GM12874 (cell line): ENCODE results near the gene CXCR6.

Experiments used
- TF ChIP-seq, protein P1 (sequence below): IDR thresholded peaks from 2 replicates; pipeline ENCODE4 v1.5.1; 2011; ENCODE audit warnings: low read depth, mild to moderate bottlenecking, control low read depth, low read length, moderate library complexity; ENCODE audit not compliant: insufficient read depth

CXCR6 gene

DNA sequence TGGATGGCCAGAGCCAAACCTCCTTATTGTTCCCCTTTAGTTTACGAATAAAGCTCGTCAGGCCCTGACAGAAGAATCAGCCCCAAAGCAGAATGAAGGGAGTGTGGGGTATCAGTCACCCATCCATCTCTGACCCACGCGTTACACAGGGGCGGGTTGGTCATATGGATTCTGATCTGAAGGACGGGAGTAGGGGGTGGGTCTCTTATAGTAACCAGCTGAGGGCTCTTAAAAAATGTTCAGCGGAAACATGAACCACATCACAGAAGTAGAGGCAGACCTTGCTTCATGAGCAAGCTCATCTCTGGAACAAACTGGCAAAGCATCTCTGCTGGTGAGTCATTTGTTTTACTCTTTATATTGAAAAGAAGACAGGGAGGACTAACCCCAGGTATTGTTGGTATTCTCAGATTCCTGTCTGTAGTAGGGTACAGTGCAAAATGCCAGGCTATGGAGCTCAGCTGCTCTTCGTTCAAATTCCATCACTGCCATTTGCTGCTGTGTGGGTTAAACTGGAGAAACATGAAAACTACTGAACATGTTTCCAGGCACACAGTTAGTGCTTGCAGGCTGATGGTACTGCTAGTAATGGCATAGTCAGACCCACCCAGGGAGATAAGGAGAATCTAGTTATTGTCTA, at the start of gene CXCR6:
TSS of gene CXCR6 (plus strand) at position 258 of the 640 bp plus-strand sequence. CDS start 3,018 bp downstream, outside the sequence.
- TF ChIP-seq, protein P1, sequence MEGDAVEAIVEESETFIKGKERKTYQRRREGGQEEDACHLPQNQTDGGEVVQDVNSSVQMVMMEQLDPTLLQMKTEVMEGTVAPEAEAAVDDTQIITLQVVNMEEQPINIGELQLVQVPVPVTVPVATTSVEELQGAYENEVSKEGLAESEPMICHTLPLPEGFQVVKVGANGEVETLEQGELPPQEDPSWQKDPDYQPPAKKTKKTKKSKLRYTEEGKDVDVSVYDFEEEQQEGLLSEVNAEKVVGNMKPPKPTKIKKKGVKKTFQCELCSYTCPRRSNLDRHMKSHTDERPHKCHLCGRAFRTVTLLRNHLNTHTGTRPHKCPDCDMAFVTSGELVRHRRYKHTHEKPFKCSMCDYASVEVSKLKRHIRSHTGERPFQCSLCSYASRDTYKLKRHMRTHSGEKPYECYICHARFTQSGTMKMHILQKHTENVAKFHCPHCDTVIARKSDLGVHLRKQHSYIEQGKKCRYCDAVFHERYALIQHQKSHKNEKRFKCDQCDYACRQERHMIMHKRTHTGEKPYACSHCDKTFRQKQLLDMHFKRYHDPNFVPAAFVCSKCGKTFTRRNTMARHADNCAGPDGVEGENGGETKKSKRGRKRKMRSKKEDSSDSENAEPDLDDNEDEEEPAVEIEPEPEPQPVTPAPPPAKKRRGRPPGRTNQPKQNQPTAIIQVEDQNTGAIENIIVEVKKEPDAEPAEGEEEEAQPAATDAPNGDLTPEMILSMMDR, result no peak

DNA sequence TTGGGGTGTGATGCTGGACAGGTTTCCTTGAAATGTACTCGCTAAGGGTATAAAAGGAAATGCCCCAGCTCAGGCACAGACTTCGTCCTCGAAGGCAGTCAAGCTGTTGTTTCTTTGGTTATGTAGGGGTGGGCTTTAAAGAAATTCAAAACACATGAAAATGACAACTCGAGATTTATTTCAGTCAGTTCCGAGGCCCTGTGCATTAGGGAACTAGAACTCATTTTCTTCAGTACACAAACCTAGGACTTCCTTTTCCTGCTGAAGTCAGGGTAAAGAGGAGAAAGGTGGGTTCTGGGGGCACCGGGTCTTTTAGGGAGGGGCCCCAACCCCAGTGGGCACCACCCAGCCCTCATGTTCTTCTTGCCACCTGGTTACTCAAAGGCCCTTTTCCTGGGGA, 49.2 kb upstream of the CXCR6 start:
- TF ChIP-seq, protein P1, result no peak

DNA sequence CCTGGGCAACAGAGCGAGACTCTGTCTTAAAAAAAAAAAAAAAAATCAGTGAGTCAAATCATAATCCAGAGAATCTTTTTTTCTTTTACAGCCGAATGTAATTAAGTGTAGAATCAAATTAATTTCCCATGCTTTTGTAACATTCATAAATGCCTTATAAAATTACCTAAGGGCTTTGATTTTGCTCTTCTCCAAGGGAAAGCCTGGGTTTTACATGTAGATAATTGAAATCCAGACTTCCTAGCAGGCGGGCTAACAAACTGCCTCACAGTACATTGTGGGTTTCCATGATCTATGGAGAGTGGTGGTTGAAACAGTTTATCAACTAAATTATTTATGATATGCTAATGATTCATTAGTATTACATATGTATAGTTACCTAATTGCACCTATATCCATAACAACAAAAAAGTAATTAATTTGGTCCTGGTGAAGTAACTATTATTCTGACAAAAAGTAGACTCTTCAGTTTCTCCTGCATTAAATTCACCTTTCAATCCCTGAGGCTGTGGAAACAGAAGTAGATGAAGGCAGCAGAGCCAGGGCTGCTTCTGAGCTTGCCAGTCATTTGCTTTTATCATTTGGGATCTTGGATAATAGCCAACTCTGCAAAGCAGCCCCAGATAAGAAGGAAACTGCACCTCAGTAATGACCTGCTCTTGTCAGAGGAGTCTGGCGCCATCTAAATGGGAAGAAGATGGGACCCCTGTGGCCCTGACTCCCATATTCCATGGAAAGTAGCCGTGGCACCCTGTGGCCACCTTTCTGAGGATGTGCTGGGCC, 47.4 kb upstream of the CXCR6 start:
- TF ChIP-seq, protein P1, result no peak

DNA sequence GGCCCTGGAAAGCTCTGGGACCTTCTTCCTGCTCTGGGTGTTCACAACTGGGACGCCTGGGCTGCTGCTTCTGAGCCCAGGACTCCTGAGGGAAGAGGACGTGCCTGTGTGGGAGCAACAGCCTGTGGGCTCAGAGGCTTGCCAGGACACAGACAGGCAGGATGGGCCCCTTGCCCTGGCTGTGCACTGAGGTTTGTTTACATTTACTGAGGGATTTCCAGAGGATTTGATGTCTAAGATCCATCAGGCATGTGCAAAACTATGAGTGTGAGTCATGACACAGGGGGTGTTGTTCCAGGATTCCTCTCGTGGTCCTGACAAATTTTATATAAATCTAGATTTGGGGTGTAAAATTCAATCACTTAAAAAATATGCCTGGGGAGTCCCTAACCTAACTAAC, 46.3 kb upstream of the CXCR6 start:
- TF ChIP-seq, protein P1, result no peak

DNA sequence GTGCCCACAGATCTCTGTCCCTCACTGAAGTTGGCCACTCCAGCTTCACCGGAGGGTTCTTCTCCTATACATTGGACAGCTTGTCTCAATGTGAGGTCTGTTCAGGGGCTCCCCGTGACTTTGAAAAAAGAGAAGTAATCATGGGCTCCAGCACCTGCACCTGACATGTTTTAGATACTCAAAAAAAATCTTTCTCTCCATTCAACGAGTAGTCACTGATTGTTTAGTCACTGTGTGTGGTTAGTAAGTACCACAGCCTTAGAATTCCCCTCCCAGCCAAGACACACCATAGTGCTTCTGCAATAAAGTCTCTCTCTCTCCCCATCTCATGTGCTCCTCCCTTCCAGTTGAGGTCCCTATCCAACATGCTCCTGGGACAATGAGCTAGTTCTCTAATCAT, 38.3 kb upstream of the CXCR6 start:
- TF ChIP-seq, protein P1, result no peak

DNA sequence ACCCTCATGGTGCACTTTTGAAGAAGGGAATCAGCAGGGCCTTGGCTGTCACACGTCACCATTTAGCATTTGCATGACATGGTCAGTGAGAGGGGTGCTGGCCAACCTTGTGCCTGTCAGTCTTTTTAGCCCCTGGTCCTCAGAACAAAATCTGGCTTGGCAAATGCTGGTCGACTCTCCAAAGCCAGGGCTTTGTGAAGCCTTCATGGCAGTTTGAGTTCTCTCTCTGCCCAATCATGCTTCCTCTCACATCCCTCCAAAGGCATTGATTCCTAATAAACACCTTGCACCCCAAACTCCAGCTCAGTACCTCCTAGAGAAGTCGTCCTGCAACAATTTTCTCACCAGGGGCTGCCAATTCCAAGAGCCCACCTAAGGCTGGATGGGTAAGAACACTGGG, 37.5 kb upstream of the CXCR6 start:
- TF ChIP-seq, protein P1, result no peak

DNA sequence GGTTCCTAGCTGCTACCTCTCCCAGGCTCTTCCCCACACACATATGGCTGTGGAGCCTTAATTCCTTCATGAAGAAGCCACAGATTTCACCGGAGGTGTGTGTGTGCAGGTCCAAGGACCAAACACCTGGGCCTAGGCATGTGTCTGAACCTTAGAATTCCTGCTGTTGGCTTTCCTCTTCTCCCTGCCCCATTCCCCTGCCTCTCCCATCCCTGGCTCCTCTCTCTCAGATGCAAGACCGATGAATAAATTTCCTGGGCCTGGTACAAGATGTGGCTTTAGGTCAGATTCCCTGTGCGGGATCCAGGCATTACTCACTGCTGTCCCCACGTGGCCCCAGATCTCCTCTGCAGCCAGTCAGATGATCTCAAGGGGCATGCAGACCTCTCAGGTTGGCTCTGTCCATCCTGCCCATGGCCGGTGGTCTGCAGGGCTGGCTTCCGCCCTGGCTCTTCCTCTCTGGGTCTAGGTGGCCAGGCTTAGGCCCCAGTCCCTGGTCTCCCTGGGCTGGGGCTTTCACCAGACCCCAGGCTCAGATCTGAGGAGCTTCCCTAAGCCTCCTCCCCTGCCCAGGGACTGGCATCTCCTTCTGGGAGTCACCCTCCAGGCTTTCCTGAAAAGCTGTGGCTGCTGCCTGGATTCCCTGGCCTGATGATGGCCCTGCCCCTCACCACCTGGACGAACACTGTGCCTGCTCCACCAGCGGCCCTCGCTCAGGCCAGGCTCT, 36.4 kb upstream of the CXCR6 start:
- TF ChIP-seq, protein P1, result peak; percentile 29; the same call in 1 of the 2 replicates
